Gastrocnemius medialis (tissue), 4 donors: ENCODE measurements around the gene EDN1.

ENCODE experiments used
- POLR2A ChIP-seq, 2 donors: fragments of 450-650 bp; IDR thresholded peaks; one replicate each; pipeline ENCODE4 v1.6.1; 2017; ENCODE audit warnings: antibody characterized with exemption in 2 of 2, mild to moderate bottlenecking in 2 of 2, moderate library complexity in 2 of 2
- TF ChIP-seq, protein P1 (sequence below), 5 experiments: fragments of 450-650 bp in 3 of 5; fragments of 200-600 bp in 2 of 5; sonication (generic) in 2 of 5; IDR thresholded peaks in 4 of 5; conservative IDR thresholded peaks in 1 of 5; 1 replicate in 4 of 5; 2 replicates in 1 of 5; pipeline ENCODE4 v1.5.1; 2016 to 2019; ENCODE audit warnings: antibody characterized with exemption in 5 of 5, mild to moderate bottlenecking in 3 of 5, moderate library complexity in 3 of 5

DNA sequence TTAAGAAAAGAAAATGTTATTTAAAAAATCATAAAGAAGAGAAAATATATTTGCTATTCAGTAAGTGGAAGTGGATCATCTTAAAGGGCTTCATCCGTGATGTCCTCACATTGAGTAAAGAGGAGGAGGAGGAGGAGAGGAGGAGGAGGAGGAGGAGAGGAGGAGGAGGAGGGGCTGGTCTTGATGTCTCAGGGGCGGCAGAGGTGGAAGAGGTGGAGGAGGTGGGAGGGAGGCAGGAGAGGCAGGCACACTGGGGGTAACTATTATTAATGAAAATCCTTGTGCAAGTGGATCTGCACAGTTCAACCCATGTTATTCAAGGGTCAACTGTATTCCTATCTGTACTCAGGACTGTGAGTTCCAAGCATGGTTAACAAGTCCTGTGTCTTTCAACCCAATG lies 47.0 kb upstream of the EDN1 start:
- TF ChIP-seq, protein P1, sequence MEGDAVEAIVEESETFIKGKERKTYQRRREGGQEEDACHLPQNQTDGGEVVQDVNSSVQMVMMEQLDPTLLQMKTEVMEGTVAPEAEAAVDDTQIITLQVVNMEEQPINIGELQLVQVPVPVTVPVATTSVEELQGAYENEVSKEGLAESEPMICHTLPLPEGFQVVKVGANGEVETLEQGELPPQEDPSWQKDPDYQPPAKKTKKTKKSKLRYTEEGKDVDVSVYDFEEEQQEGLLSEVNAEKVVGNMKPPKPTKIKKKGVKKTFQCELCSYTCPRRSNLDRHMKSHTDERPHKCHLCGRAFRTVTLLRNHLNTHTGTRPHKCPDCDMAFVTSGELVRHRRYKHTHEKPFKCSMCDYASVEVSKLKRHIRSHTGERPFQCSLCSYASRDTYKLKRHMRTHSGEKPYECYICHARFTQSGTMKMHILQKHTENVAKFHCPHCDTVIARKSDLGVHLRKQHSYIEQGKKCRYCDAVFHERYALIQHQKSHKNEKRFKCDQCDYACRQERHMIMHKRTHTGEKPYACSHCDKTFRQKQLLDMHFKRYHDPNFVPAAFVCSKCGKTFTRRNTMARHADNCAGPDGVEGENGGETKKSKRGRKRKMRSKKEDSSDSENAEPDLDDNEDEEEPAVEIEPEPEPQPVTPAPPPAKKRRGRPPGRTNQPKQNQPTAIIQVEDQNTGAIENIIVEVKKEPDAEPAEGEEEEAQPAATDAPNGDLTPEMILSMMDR (IDR thresholded peaks at IDR 0.05 in 4 of 5, conservative IDR thresholded peaks at IDR 0.05 in 1 of 5): no peak
- TF ChIP-seq POLR2A (IDR thresholded peaks at IDR 0.05): no peak
